A673 (cell line): Measurements from ENCODE around the gene DCHS2.

Experiments
- CTCF ChIP-seq: fragments of 300-800, 200-600 bp; sonication (generic); conservative IDR thresholded peaks from 2 replicates; pipeline ENCODE4 v1.5.1; 2017; ENCODE audit warnings: low read depth, mild to moderate bottlenecking, antibody characterized with exemption, low read length, moderate library complexity, mixed read lengths
- EZH2 ChIP-seq: fragments of 200-600 bp; sonication (generic); IDR thresholded peaks from 2 replicates; pipeline ENCODE4 v1.6.1; 2017; ENCODE audit warnings: borderline replicate concordance, low read depth, mild to moderate bottlenecking, mixed read lengths, antibody characterized with exemption, low read length; ENCODE audit not compliant: poor library complexity, severe bottlenecking

GRCh38 chr4:154526151-154526550, 34.6 kb upstream of the DCHS2 start:
- no peak for TF ChIP-seq CTCF
- TF ChIP-seq EZH2: no peak
